Right lobe of liver (tissue), 4 donors: ENCODE measurements around the gene RAP1A.

ENCODE experiments used
- CTCF ChIP-seq, 4 donors: fragments of 200-600 bp in 3 of 4; fragments of 450-650 bp in 1 of 4; IDR thresholded peaks; one replicate each; pipeline versions ENCODE4 v1.5.1 to v1.8.0; 2016 to 2022; ENCODE audit warnings: antibody characterized with exemption in 4 of 4, mild to moderate bottlenecking in 2 of 4
- POLR2A ChIP-seq: fragments of 450-650 bp; IDR thresholded peaks from one replicate; pipeline ENCODE4 v1.6.1; 2017; ENCODE audit warnings: antibody characterized with exemption, mild to moderate bottlenecking
- donor health status: DM: no; HTN: no; CAD: no.
- donor health status: DM: no; HTN: no; CAD: no.
- donor health status: DM: no; HTN: yes; CAD: no.

- no peak for TF ChIP-seq CTCF (IDR thresholded peaks at IDR 0.05)
- no peak for TF ChIP-seq POLR2A
Measured at GRCh38 chr1:111587509-111588174, 31.9 kb upstream of the RAP1A start.
